DND-41 (cell line): ENCODE measurements around the gene SHC2.

ENCODE experiments used
- ATAC-seq: fragments of 200-7000 bp; cut with Tn5 transposase; 3 replicates; pipeline ENCODE4 v1.9.1; 2021; ENCODE audit warnings: low read depth; ENCODE audit not compliant: insufficient read depth
- DNase-seq: peaks from one replicate; pipeline ENCODE4 v3.0.0-alpha.2; 2020
- H2AFZ ChIP-seq: 2 replicates; pipeline ENCODE4 v1.6.0; 2012; ENCODE audit warnings: low read depth, low read length
- H3K27ac ChIP-seq: 2 replicates; pipeline ENCODE4 v1.5.1; 2012; ENCODE audit warnings: low read length, inconsistent platforms
- H3K27me3 ChIP-seq: fragments of 200-600 bp; sonication (generic); 2 replicates; pipeline ENCODE4 v1.6.0; 2012; ENCODE audit warnings: low read length, mild to moderate bottlenecking, inconsistent platforms; ENCODE audit not compliant: insufficient read depth, poor library complexity
- H3K36me3 ChIP-seq: 2 replicates; pipeline ENCODE4 v1.5.1; 2012; ENCODE audit warnings: low read length, inconsistent platforms; ENCODE audit not compliant: insufficient read depth
- H3K4me1 ChIP-seq: 2 replicates; pipeline ENCODE4 v1.5.1; 2012; ENCODE audit warnings: mild to moderate bottlenecking, low read length; ENCODE audit not compliant: insufficient read depth
- H3K4me2 ChIP-seq: 2 replicates; pipeline ENCODE4 v1.6.0; 2012; ENCODE audit warnings: mild to moderate bottlenecking, moderate library complexity, low read length, inconsistent platforms; ENCODE audit not compliant: insufficient read depth
- H3K4me3 ChIP-seq, 2 experiments: fragments of 200-600 bp in 1 of 2; shearing (Covaris generic) in 1 of 2; 2 replicates each; pipeline ENCODE4 v1.5.1; 2012 to 2016; ENCODE audit warnings: inconsistent platforms in 2 of 2, low read length in 2 of 2, mild to moderate bottlenecking in 2 of 2, low read depth in 1 of 2, moderate library complexity in 1 of 2
- H3K79me2 ChIP-seq: 2 replicates; pipeline ENCODE4 v1.6.0; 2012; ENCODE audit warnings: low read length, inconsistent platforms; ENCODE audit not compliant: insufficient read depth
- H3K9ac ChIP-seq: 2 replicates; pipeline ENCODE4 v1.6.0; 2012; ENCODE audit warnings: low read depth, mild to moderate bottlenecking, inconsistent platforms, low read length, moderate library complexity
- H3K9me3 ChIP-seq: 2 replicates; pipeline ENCODE4 v1.5.1; 2012; ENCODE audit warnings: low read length, moderate library complexity, mild to moderate bottlenecking, inconsistent platforms; ENCODE audit not compliant: insufficient read depth, severe bottlenecking
- H4K20me1 ChIP-seq: 2 replicates; pipeline ENCODE4 v1.6.0; 2012; ENCODE audit warnings: low read length; ENCODE audit not compliant: insufficient read depth
- EZH2 ChIP-seq: IDR thresholded peaks from 3 replicates; pipeline ENCODE4 v1.6.1; 2012; ENCODE audit warnings: borderline replicate concordance, low read depth, mild to moderate bottlenecking, moderate library complexity, low read length, inconsistent platforms; ENCODE audit not compliant: severe bottlenecking
- TF ChIP-seq, protein P1 (sequence below): IDR thresholded peaks from 2 replicates; pipeline ENCODE4 v1.5.1; 2012; ENCODE audit warnings: borderline replicate concordance, low read length, moderate library complexity, mild to moderate bottlenecking; ENCODE audit not compliant: poor library complexity, severe bottlenecking; ENCODE audit errors: extremely low read depth

Gene SHC2

DNA sequence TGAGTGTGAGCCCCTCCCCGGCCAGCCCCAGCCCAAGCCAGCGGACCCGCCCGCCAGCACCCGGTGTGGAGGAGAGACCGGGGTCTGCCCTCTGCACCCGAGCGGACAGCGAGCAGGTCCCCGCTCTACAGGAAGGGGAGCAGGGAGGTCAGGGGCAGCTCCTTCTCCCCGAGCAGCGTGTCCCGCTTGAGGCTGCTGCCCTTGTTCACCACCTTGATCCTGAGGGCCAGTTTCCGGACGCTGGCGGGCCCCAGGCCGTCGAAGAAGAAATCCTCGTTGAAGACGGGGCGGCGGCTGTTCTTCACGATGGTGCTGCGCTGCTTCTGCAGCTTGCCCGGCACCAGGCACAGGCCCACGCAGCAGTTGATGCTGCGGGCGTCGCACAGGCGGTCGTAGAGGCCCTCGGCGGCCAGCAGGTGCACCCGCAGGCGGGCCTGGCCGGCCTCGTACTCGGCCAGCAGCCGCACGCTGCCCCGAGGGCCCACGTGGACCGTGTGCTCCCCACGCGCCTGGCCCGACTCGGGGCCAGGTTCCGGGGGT is 53.8 kb downstream of the SHC2 start:
- H3K4me1 ChIP-seq = peaks cover 14% of the 10 kb centered on the region
- no peaks in the 10 kb centered on the region for H3K36me3 ChIP-seq
- no peak overlapping the region for H3K27ac ChIP-seq
- H3K79me2 ChIP-seq = no peaks in the 10 kb centered on the region
- peaks cover 3% of the 10 kb centered on the region for H3K9me3 ChIP-seq
- no peak overlapping the region for H2AFZ ChIP-seq
- H3K9ac ChIP-seq = no peak overlapping the region
- H3K27me3 ChIP-seq = peaks cover 7% of the 10 kb centered on the region
- TF ChIP-seq EZH2 = no peak
- TF ChIP-seq, protein P1, sequence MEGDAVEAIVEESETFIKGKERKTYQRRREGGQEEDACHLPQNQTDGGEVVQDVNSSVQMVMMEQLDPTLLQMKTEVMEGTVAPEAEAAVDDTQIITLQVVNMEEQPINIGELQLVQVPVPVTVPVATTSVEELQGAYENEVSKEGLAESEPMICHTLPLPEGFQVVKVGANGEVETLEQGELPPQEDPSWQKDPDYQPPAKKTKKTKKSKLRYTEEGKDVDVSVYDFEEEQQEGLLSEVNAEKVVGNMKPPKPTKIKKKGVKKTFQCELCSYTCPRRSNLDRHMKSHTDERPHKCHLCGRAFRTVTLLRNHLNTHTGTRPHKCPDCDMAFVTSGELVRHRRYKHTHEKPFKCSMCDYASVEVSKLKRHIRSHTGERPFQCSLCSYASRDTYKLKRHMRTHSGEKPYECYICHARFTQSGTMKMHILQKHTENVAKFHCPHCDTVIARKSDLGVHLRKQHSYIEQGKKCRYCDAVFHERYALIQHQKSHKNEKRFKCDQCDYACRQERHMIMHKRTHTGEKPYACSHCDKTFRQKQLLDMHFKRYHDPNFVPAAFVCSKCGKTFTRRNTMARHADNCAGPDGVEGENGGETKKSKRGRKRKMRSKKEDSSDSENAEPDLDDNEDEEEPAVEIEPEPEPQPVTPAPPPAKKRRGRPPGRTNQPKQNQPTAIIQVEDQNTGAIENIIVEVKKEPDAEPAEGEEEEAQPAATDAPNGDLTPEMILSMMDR = no peak
- no peak for DNase-seq
- H3K4me2 ChIP-seq = no peak overlapping the region
- H4K20me1 ChIP-seq = no peaks in the 10 kb centered on the region
- ATAC-seq = no peak
- no peak overlapping the region for H3K4me3 ChIP-seq

DNA sequence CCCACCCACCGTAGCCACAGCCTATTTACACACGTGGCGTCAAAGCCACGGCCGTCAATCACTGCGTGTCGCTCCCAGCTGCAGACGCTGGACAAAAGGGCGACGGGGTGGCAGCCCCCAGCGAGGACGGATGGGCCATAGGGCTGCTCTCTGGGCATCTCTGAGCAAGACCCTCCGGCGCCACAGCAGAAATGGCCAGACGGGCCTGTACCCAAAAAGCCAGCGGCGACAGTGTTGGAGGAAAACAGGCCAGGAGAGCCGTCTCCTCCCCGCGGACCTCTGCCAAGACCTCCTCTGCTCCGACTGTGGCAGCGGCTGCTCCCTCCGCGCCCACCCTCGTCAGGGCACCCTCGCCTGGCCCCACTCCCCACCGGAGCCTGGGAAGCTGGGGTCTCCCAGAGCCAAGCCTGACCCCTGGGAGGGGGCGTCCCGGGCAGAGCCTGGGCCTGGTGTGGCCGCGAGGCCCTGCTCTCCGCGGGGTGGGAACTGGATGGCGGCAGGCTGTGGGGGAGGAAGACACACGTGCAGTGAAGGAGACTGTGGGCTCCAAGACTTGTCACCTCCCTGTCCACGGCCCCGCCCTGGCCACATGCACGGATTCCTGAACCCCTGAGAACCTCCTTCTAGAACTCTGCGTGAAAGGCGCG is 54.6 kb downstream of the SHC2 start:
- peaks cover 14% of the 10 kb centered on the region for H3K4me1 ChIP-seq
- no peak overlapping the region for H3K27ac ChIP-seq
- no peak overlapping the region for H3K4me3 ChIP-seq
- TF ChIP-seq EZH2 = no peak
- TF ChIP-seq, protein P1 = no peak
- H3K36me3 ChIP-seq = no peaks in the 10 kb centered on the region
- H3K9ac ChIP-seq = no peak overlapping the region
- H3K27me3 ChIP-seq = peaks cover 7% of the 10 kb centered on the region
- no peak overlapping the region for H3K4me2 ChIP-seq
- DNase-seq (no peak), ATAC-seq (no peak)
- H4K20me1 ChIP-seq = no peaks in the 10 kb centered on the region
- H2AFZ ChIP-seq = no peak overlapping the region
- no peaks in the 10 kb centered on the region for H3K79me2 ChIP-seq
- H3K9me3 ChIP-seq = no peaks in the 10 kb centered on the region

DNA sequence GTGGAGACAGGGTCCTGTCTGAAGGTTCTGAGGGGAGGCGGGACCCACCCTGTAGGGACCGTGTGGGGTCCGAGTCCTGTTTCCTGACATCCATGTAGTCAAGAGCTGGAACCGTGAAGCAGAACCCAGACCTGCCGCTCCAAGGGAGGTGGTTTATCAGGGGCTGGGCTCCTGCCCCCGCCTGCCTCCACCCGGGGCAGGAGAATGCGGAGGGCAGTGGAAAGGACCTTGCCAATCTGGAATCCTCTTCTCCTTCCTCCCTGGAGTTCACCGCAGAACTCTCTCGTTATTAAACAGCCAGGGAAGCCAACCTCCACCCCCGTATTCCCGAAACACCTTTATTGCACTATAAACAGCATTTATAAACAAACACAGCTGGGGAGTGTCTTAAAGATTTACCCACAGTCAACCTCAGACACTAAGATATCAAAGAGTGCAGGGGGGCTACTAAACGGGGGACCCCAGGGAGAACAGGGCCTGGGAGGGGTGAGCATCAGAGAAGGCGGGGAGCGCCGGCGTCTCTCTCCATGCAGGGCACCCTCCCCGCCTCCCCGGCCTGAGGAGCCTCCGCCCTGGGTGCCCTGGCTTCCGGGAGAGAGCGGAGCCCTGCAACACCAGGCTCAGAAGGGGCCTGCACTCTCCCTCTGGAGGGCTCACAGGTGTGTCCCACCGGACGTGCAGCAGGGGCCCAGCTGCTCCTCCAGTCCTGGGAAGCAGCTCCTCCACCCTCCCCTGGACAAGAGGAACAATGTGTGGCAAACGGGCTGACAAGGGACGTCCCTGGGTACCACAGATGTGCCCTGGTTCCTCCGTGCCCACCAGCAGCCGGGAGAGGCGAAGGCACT is 55.5 kb downstream of the SHC2 start:
- H4K20me1 ChIP-seq = no peaks in the 10 kb centered on the region
- no peak overlapping the region for H3K4me2 ChIP-seq
- H3K79me2 ChIP-seq = no peaks in the 10 kb centered on the region
- H3K9ac ChIP-seq = no peak overlapping the region
- no peak overlapping the region for H3K27ac ChIP-seq
- H3K4me3 ChIP-seq = no peak overlapping the region
- no peak overlapping the region for H2AFZ ChIP-seq
- ATAC-seq (no peak), DNase-seq (no peak)
- peaks cover 7% of the 10 kb centered on the region for H3K27me3 ChIP-seq
- TF ChIP-seq EZH2 = no peak
- TF ChIP-seq, protein P1 = no peak
- H3K4me1 ChIP-seq = peaks cover 14% of the 10 kb centered on the region
- H3K9me3 ChIP-seq = no peaks in the 10 kb centered on the region
- H3K36me3 ChIP-seq = no peaks in the 10 kb centered on the region
